Measurements from ENCODE around the gene SCUBE3. TPM values are rescaled to one million over a fixed set of nuclear protein-coding genes. Genes with fewer than 3 reads are reported as not detected.

SCUBE3 gene
- total RNA-seq, 2 experiments from 2014 or later = not detected

DNA sequence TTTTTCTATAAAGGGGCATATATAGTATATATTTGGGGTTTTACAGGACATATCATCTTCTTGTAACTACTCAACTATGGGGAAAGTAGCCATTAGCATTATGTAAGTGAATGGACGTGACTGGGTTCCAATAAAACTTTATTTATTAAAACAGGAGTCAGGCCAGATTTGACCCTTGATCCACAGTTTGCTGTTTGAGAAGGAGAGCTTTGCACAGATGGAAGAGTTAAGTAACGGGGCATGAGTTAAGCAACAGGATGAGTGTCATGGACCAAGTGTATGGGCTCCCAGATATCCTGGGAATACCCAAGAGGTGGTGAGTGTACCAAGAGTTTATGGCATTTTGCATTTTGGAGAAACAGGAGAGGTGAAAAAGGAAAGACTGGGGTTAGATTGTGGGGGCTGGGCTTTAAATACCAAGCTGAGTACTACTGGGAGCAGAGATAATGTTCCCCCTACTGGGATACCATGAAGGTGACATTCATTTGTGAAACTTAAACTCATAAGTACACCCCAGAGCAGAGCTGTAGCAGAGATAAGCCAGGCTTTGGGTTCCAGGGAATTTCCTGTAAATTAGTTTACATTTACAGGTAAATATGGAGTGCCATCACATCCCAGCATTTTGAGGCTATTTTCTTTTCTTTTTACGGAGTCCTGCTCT lies 18.5 kb upstream of the SCUBE3 start:
- no peaks in the 10 kb centered on the region for H3K9me3 Mint-ChIP-seq
- no peak for DNase-seq
- no peaks in the 10 kb centered on the region for H3K36me3 ChIP-seq (ENCODE audit: insufficient read depth, low read length)
- ATAC-seq (ENCODE audit: poor library complexity) = no peak
- no peaks in the 10 kb centered on the region for H3K4me1 ChIP-seq (ENCODE audit: insufficient read depth, low read length)
- CTCF ChIA-PET = interaction anchor here (1.3 kb wide), 1 partner anchor 10 kb away, joined by 3 read pairs; no protein-coding TSS in a partner anchor
- intact Hi-C loops (cut with DNase I, micrococcal nuclease) = no loop called here
- no peaks in the 10 kb centered on the region for H3K36me3 Mint-ChIP-seq (ENCODE audit: low read depth)
- H3K4me3 ChIP-seq (ENCODE audit: low read length) = no peak overlapping the region
- POLR2A ChIA-PET = no interaction called here
- no peak overlapping the region for H3K27ac Mint-ChIP-seq
- peaks cover 25% of the 10 kb centered on the region for H3K27me3 Mint-ChIP-seq
- H3K27ac ChIP-seq (ENCODE audit: low read depth in 1 of 2, low read length in 2 of 2) = no peak overlapping the region
- H3K4me1 Mint-ChIP-seq (ENCODE audit: low read depth) = no peaks in the 10 kb centered on the region
- no peak overlapping the region for H3K4me3 Mint-ChIP-seq
- no peaks in the 10 kb centered on the region for H3K9me3 ChIP-seq (ENCODE audit: control insufficient read depth in 1 of 2, insufficient read depth in 1 of 2, low read length in 2 of 2)
- TF ChIP-seq, protein P1, sequence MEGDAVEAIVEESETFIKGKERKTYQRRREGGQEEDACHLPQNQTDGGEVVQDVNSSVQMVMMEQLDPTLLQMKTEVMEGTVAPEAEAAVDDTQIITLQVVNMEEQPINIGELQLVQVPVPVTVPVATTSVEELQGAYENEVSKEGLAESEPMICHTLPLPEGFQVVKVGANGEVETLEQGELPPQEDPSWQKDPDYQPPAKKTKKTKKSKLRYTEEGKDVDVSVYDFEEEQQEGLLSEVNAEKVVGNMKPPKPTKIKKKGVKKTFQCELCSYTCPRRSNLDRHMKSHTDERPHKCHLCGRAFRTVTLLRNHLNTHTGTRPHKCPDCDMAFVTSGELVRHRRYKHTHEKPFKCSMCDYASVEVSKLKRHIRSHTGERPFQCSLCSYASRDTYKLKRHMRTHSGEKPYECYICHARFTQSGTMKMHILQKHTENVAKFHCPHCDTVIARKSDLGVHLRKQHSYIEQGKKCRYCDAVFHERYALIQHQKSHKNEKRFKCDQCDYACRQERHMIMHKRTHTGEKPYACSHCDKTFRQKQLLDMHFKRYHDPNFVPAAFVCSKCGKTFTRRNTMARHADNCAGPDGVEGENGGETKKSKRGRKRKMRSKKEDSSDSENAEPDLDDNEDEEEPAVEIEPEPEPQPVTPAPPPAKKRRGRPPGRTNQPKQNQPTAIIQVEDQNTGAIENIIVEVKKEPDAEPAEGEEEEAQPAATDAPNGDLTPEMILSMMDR (IDR thresholded peaks at IDR 0.05) = no peak
- peaks cover 11 to 12% of the 10 kb centered on the region in 2 experiments for H3K27me3 ChIP-seq (ENCODE audit: control insufficient read depth in 1 of 2, insufficient read depth in 2 of 2, low read length in 2 of 2)

DNA sequence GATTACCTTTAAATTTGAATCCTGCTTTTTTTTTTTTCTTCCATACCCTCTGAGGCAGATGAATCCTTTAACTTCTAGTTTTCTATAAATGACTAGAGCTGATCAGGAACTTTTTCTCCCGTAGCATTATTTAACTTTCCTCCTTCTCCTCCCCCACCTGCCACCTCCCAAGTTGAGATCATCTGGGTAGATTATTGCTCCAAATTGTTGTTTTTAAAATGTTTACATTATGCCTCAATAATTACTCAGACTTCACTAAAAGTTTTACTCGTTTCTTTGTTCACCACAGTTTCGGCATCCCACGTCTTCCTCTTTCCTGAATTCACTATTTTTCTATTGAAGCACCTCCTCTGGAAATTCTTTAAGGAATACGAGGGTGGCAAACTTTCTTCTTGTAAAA lies 16.6 kb upstream of the SCUBE3 start:
- no peak overlapping the region for H3K27ac ChIP-seq (ENCODE audit: low read depth in 1 of 2, low read length in 2 of 2)
- Mint-ChIP-seq H3K9me3 (no peaks in the 10 kb centered on the region), H3K27ac (no peak overlapping the region), H3K4me3 (no peak overlapping the region), H3K36me3 (ENCODE audit: low read depth) (no peaks in the 10 kb centered on the region), H3K27me3 (peaks cover 32% of the 10 kb centered on the region), H3K4me1 (ENCODE audit: low read depth) (no peaks in the 10 kb centered on the region)
- no peaks in the 10 kb centered on the region for H3K9me3 ChIP-seq (ENCODE audit: control insufficient read depth in 1 of 2, insufficient read depth in 1 of 2, low read length in 2 of 2)
- H3K4me1 ChIP-seq (ENCODE audit: insufficient read depth, low read length) = no peaks in the 10 kb centered on the region
- DNase-seq = no peak
- ChIA-PET CTCF (no interaction called here), POLR2A (no interaction called here)
- intact Hi-C loops (cut with DNase I, micrococcal nuclease) = no loop called here
- peaks cover 11 to 15% of the 10 kb centered on the region in 2 experiments for H3K27me3 ChIP-seq (ENCODE audit: control insufficient read depth in 1 of 2, insufficient read depth in 2 of 2, low read length in 2 of 2)
- H3K36me3 ChIP-seq (ENCODE audit: insufficient read depth, low read length) = no peaks in the 10 kb centered on the region
- TF ChIP-seq, protein P1 (IDR thresholded peaks at IDR 0.05) = no peak
- H3K4me3 ChIP-seq (ENCODE audit: low read length) = no peak overlapping the region
- ATAC-seq (ENCODE audit: poor library complexity) = no peak

DNA sequence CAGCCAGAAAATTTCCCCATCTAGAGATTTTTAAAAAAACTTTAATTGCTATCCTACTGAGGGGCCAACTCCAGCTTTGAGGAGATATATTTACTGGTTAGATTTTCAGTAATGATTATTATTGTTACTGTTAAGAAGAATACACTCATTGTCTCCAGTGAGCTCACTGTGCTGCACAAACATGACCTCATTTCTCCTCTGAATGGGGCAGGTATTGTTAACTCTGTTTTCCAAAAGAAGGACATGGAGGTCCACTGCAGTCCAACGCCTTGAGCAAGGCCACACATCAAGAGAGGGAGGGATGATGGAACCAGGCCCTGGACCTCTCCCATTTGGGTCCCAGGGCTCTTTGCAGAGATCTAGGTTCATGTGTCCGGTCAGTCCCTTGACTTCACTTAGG lies 13.9 kb upstream of the SCUBE3 start:
- no peak for DNase-seq
- Mint-ChIP-seq H3K9me3 (no peaks in the 10 kb centered on the region), H3K27me3 (peaks cover 57% of the 10 kb centered on the region), H3K4me3 (no peak overlapping the region), H3K36me3 (ENCODE audit: low read depth) (no peaks in the 10 kb centered on the region), H3K27ac (no peak overlapping the region), H3K4me1 (ENCODE audit: low read depth) (no peaks in the 10 kb centered on the region)
- ATAC-seq (ENCODE audit: poor library complexity) = no peak
- Histone ChIP-seq H3K36me3 (ENCODE audit: insufficient read depth, low read length) (no peaks in the 10 kb centered on the region), H3K27me3 (ENCODE audit: control insufficient read depth in 1 of 2, insufficient read depth in 2 of 2, low read length in 2 of 2) (peaks cover 17 to 18% of the 10 kb centered on the region in 2 experiments), H3K9me3 (ENCODE audit: control insufficient read depth in 1 of 2, insufficient read depth in 1 of 2, low read length in 2 of 2) (no peaks in the 10 kb centered on the region), H3K4me1 (ENCODE audit: insufficient read depth, low read length) (no peaks in the 10 kb centered on the region), H3K4me3 (ENCODE audit: low read length) (no peak overlapping the region), H3K27ac (ENCODE audit: low read depth in 1 of 2, low read length in 2 of 2) (no peak overlapping the region)
- TF ChIP-seq, protein P1 (IDR thresholded peaks at IDR 0.05) = no peak
- ChIA-PET POLR2A (no interaction called here), CTCF (no interaction called here)
- intact Hi-C loops (cut with DNase I, micrococcal nuclease) = loop anchor here in 1 of 2 experiments (10.0 kb wide), 2 partner anchors 215 to 735 kb away; partner anchors contain the start of gene PACSIN1

Measured in CD4-positive, alpha-beta T cell (primary cell).